ENCODE data around the gene DLX1.

The DLX1 gene

DNA sequence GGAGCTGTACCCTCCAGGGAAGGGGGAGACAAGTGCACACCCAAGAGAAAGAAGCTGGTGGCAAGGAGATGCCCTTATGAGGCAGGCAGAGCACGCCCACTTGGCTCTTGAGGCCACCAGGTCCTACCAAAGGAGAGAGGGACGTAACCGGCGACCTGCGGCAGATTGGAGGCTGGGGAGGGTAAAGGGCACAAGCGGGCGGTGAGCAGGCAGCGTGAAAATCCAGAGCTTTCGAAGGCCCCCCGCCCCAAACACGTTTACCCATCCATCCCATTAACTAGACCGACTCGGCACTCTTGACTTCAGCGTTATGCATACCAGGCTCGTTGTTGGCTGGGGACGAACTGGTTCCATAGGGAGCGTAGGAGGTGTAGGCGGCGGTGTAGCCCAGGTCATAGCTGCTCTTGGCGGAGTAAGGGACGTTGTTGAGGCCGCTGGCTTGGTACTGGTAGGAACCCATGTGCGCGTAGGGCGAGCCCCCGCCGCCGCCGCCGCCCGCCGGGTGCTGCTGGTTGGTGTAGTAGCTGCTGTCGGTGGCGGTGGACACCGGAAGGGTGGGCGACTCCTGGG, 16.6 kb downstream of the DLX1 start:
- Histone ChIP-seq H3K9me3 (no peaks in the 10 kb centered on the region), H3K27me3 (ENCODE audit: low read depth) (no peaks in the 10 kb centered on the region), H3K36me3 (replicated peaks) (peaks cover 6% of the 10 kb centered on the region; the same call in 1 of the 2 replicates), H3K4me1 (peaks cover 28% of the 10 kb centered on the region), H3K4me3 (peak overlapping the region; percentile 58)
- in situ Hi-C loops (cut with MboI; ENCODE audit: low sequenced_read_pairs), result loop anchor here (10.0 kb wide), 2 partner anchors 397 to 517 kb away; no protein-coding TSS in a partner anchor
- peak in 1 of 2 experiments; percentile 55 for DNase-seq (ENCODE audit: low spot score in 2 of 2)

- in situ Hi-C loops (cut with MboI; ENCODE audit: low sequenced_read_pairs), result loop anchor here (10.0 kb wide), 2 partner anchors 398 to 518 kb away; no protein-coding TSS in a partner anchor
- Histone ChIP-seq H3K36me3 (replicated peaks) (peaks cover 6% of the 10 kb centered on the region; the same call in 1 of the 2 replicates), H3K4me1 (peaks cover 28% of the 10 kb centered on the region), H3K9me3 (no peaks in the 10 kb centered on the region), H3K4me3 (peak within 1 kb of the TSS; percentile 58), H3K27me3 (ENCODE audit: low read depth) (no peaks in the 10 kb centered on the region)
- peak; percentile 95 to 97 for DNase-seq (ENCODE audit: low spot score in 2 of 2)
Measured at GRCh38 chr2:172102391-172103359, 17.4 kb downstream of the DLX1 start, which contains the start of gene DLX2. TSS of gene DLX2 (minus strand) at chr2:172102900. CDS start at chr2:172102538, 362 bp downstream.

DNA sequence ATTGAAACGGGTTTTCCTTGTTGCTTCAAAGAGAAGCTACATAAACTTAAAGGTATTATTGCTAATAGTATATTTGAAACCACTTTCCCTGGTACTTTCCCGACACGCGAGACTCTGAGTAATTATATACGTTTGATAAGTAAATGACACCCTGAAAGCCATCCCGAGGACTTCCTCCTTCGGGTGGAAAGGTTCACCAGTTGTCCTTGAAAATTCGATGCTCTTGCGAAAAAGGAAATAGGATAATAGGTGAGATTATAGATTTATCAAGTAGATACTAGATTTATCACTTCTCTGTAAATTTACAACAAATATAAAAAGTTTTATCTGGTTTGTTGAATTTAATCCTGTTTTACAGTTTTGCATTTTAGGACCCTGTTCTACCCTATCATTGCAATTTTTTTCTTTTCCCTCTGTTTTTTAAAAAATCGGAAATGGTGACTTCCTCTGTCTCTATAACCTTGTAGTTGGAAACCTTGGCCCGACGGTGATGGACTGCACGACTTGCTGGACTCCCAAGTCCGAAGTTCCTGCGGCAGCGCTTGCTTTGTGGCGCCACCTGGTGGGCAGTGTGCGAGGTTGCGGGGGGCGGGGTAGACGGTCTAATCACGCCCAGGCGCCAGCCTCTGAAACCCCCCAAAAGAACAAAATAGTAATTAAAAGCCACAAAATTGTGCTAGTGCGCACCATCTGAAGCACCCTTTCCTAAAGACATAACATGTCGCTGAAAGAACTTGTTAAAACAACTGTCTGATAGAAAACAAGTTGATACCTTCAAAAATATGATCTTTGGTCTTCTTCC, 18.4 kb downstream of the DLX1 start:
- no peaks in the 10 kb centered on the region for H3K27me3 ChIP-seq (ENCODE audit: low read depth)
- H3K4me1 ChIP-seq, result peaks cover 28% of the 10 kb centered on the region
- peaks cover 6% of the 10 kb centered on the region; the same call in 1 of the 2 replicates for H3K36me3 ChIP-seq (replicated peaks)
- no peaks in the 10 kb centered on the region for H3K9me3 ChIP-seq
- in situ Hi-C loops (cut with MboI; ENCODE audit: low sequenced_read_pairs), result loop anchor here (10.0 kb wide), 2 partner anchors 399 to 519 kb away; no protein-coding TSS in a partner anchor
- H3K4me3 ChIP-seq, result peak overlapping the region; percentile 58
- DNase-seq (ENCODE audit: low spot score in 2 of 2), result peak; percentile 78 to 94

GRCh38 chr2:172105471-172106107, 20.3 kb downstream of the DLX1 start:
- in situ Hi-C loops (cut with MboI; ENCODE audit: low sequenced_read_pairs), result loop anchor here (5.0 to 10.0 kb wide), 3 partner anchors 288 to 521 kb away; no protein-coding TSS in a partner anchor

GRCh38 chr2:172106108-172106961, 21.0 kb downstream of the DLX1 start:
- Histone ChIP-seq H3K4me3 (no peak overlapping the region), H3K27me3 (ENCODE audit: low read depth) (no peaks in the 10 kb centered on the region), H3K36me3 (replicated peaks) (no peaks in the 10 kb centered on the region), H3K4me1 (peaks cover 16% of the 10 kb centered on the region), H3K9me3 (no peaks in the 10 kb centered on the region)
- in situ Hi-C loops (cut with MboI; ENCODE audit: low sequenced_read_pairs), result loop anchor here (5.0 to 10.0 kb wide), 3 partner anchors 289 to 522 kb away; no protein-coding TSS in a partner anchor
- peak in 1 of 2 experiments; percentile 42 for DNase-seq (ENCODE audit: low spot score in 2 of 2)

More at GRCh38 chr2:172105471-172106107, 20.3 kb downstream of the DLX1 start:
- H3K9me3 ChIP-seq, result no peaks in the 10 kb centered on the region
- no peak overlapping the region for H3K4me3 ChIP-seq
- DNase-seq (ENCODE audit: low spot score in 2 of 2), result no peak
- 0 out of 2 replicates have a peak, but pooled peaks cover 3% of the 10 kb centered on the region for H3K36me3 ChIP-seq (replicated peaks)
- H3K4me1 ChIP-seq, result peaks cover 20% of the 10 kb centered on the region
- no peaks in the 10 kb centered on the region for H3K27me3 ChIP-seq (ENCODE audit: low read depth)

GRCh38 chr2:172107690-172108586, 22.6 kb downstream of the DLX1 start:
- in situ Hi-C loops (cut with MboI; ENCODE audit: low sequenced_read_pairs), result loop anchor here (5.0 to 10.0 kb wide), 3 partner anchors 291 to 523 kb away; no protein-coding TSS in a partner anchor
- Histone ChIP-seq H3K4me3 (no peak overlapping the region), H3K27me3 (ENCODE audit: low read depth) (no peaks in the 10 kb centered on the region), H3K4me1 (peaks cover 9% of the 10 kb centered on the region), H3K9me3 (no peaks in the 10 kb centered on the region), H3K36me3 (replicated peaks) (no peaks in the 10 kb centered on the region)
- DNase-seq (ENCODE audit: low spot score in 2 of 2), result no peak

DNA sequence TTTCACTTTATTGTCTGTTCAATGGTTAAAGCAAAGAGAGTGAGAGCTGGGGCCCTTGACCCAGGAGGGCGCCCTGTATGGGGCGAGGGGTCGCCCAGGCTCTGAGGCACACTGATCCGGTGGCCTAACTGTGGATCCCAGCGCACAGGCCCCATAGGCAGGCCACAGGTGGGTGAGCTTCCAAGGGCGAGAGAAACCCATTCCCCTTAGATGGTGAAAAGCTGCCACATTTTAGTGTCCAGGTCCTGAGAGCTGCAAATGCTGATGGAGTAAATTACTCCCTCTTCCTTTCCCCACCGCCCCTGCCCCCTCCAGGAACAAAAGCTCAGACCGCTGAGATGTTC, 23.3 kb downstream of the DLX1 start:
- Histone ChIP-seq H3K36me3 (replicated peaks) (no peaks in the 10 kb centered on the region), H3K27me3 (ENCODE audit: low read depth) (no peaks in the 10 kb centered on the region), H3K4me3 (no peak overlapping the region), H3K4me1 (peaks cover 3% of the 10 kb centered on the region), H3K9me3 (no peaks in the 10 kb centered on the region)
- no peak for DNase-seq (ENCODE audit: low spot score in 2 of 2)
- in situ Hi-C loops (cut with MboI; ENCODE audit: low sequenced_read_pairs), result loop anchor here (5.0 to 10.0 kb wide), 3 partner anchors 291 to 524 kb away; no protein-coding TSS in a partner anchor

DNA sequence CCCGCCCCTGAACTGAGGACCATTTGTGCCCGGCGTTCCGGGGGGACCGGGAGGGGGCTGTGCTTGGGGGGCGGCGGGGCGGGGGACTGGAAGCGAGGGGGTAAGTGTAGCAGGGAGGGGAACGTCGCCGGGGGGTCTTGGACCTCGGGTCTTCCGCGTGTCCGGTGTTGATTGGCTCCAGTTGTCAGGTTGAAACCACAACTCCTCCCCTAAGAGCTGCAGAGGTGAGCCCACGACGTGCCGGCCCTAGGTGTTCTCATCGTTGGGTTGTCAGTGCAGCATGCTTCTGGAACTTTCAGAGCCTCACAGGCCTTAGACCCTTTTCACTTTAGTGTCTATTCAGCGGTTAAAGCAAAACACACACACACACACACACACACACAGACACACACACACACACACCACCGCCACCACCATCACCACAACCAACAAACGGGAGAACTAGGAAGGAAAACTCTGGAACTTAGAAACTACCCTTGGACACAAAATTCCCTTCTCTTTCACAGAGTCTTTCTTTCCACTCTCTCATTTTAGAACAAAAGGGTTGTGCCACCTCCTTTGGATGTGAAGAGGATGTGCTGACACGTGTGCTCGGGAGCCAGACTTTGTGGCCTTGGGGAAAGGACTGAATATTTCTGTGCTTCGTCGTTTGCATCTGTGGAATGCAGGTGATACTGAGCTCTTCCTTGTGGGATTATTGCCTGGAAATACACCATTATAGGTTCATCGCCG, 24.1 kb downstream of the DLX1 start:
- Histone ChIP-seq H3K36me3 (replicated peaks) (no peaks in the 10 kb centered on the region), H3K4me3 (no peak overlapping the region), H3K27me3 (ENCODE audit: low read depth) (no peaks in the 10 kb centered on the region), H3K4me1 (no peaks in the 10 kb centered on the region), H3K9me3 (no peaks in the 10 kb centered on the region)
- DNase-seq (ENCODE audit: low spot score in 2 of 2), result no peak
- in situ Hi-C loops (cut with MboI; ENCODE audit: low sequenced_read_pairs), result loop anchor here (5.0 to 10.0 kb wide), 3 partner anchors 292 to 525 kb away; no protein-coding TSS in a partner anchor

GRCh38 chr2:172109988-172110811, 24.9 kb downstream of the DLX1 start:
- in situ Hi-C loops (cut with MboI; ENCODE audit: low sequenced_read_pairs), result loop anchor here (5.0 to 10.0 kb wide), 3 partner anchors 293 to 525 kb away; no protein-coding TSS in a partner anchor
- Histone ChIP-seq H3K9me3 (no peaks in the 10 kb centered on the region), H3K4me1 (no peaks in the 10 kb centered on the region), H3K27me3 (ENCODE audit: low read depth) (no peaks in the 10 kb centered on the region), H3K4me3 (no peak overlapping the region), H3K36me3 (replicated peaks) (no peaks in the 10 kb centered on the region)
- DNase-seq (ENCODE audit: low spot score in 2 of 2), result no peak

GRCh38 chr2:172113617-172114016, 28.3 kb downstream of the DLX1 start:
- DNase-seq (ENCODE audit: low spot score in 2 of 2), result peak in 1 of 2 experiments; percentile 55
- in situ Hi-C loops (cut with MboI; ENCODE audit: low sequenced_read_pairs), result no loop called here
- no peaks in the 10 kb centered on the region for H3K4me1 ChIP-seq
- H3K9me3 ChIP-seq, result no peaks in the 10 kb centered on the region
- no peaks in the 10 kb centered on the region for H3K36me3 ChIP-seq (replicated peaks)
- H3K27me3 ChIP-seq (ENCODE audit: low read depth), result no peaks in the 10 kb centered on the region
- H3K4me3 ChIP-seq, result no peak overlapping the region
